ENCODE data around the gene APOM.

DNA sequence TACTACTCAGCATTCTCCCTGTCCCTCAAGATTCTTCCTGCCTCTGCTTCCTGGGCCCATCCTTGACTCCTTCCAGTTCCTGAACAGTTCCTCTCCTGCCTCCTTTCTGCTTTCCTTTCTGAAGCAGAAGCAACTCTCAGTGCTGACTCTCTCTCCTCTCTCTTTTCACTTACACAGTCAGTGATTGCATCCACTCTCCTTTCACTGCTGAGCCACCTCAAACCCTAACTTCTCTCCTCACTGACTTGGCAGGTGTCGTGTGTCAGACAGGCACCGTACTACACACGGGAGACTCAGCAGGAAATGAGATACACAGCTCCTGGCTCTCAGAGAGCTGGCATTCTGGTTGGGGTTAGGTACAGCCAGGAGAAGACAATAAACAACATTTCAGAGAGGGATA lies 41.9 kb downstream of the APOM start:
- TF ChIP-seq, protein P1, sequence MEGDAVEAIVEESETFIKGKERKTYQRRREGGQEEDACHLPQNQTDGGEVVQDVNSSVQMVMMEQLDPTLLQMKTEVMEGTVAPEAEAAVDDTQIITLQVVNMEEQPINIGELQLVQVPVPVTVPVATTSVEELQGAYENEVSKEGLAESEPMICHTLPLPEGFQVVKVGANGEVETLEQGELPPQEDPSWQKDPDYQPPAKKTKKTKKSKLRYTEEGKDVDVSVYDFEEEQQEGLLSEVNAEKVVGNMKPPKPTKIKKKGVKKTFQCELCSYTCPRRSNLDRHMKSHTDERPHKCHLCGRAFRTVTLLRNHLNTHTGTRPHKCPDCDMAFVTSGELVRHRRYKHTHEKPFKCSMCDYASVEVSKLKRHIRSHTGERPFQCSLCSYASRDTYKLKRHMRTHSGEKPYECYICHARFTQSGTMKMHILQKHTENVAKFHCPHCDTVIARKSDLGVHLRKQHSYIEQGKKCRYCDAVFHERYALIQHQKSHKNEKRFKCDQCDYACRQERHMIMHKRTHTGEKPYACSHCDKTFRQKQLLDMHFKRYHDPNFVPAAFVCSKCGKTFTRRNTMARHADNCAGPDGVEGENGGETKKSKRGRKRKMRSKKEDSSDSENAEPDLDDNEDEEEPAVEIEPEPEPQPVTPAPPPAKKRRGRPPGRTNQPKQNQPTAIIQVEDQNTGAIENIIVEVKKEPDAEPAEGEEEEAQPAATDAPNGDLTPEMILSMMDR (IDR thresholded peaks at IDR 0.05), result no peak
- TF ChIP-seq, protein P2, sequence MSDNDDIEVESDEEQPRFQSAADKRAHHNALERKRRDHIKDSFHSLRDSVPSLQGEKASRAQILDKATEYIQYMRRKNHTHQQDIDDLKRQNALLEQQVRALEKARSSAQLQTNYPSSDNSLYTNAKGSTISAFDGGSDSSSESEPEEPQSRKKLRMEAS (CRISPR knock-in tag; IDR thresholded peaks at IDR 0.05), result no peak
- TF ChIP-seq, protein P3, sequence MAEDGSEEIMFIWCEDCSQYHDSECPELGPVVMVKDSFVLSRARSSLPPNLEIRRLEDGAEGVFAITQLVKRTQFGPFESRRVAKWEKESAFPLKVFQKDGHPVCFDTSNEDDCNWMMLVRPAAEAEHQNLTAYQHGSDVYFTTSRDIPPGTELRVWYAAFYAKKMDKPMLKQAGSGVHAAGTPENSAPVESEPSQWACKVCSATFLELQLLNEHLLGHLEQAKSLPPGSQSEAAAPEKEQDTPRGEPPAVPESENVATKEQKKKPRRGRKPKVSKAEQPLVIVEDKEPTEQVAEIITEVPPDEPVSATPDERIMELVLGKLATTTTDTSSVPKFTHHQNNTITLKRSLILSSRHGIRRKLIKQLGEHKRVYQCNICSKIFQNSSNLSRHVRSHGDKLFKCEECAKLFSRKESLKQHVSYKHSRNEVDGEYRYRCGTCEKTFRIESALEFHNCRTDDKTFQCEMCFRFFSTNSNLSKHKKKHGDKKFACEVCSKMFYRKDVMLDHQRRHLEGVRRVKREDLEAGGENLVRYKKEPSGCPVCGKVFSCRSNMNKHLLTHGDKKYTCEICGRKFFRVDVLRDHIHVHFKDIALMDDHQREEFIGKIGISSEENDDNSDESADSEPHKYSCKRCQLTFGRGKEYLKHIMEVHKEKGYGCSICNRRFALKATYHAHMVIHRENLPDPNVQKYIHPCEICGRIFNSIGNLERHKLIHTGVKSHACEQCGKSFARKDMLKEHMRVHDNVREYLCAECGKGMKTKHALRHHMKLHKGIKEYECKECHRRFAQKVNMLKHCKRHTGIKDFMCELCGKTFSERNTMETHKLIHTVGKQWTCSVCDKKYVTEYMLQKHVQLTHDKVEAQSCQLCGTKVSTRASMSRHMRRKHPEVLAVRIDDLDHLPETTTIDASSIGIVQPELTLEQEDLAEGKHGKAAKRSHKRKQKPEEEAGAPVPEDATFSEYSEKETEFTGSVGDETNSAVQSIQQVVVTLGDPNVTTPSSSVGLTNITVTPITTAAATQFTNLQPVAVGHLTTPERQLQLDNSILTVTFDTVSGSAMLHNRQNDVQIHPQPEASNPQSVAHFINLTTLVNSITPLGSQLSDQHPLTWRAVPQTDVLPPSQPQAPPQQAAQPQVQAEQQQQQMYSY (CRISPR knock-in tag; IDR thresholded peaks at IDR 0.05), result no peak
- TF ChIP-seq, protein P4, sequence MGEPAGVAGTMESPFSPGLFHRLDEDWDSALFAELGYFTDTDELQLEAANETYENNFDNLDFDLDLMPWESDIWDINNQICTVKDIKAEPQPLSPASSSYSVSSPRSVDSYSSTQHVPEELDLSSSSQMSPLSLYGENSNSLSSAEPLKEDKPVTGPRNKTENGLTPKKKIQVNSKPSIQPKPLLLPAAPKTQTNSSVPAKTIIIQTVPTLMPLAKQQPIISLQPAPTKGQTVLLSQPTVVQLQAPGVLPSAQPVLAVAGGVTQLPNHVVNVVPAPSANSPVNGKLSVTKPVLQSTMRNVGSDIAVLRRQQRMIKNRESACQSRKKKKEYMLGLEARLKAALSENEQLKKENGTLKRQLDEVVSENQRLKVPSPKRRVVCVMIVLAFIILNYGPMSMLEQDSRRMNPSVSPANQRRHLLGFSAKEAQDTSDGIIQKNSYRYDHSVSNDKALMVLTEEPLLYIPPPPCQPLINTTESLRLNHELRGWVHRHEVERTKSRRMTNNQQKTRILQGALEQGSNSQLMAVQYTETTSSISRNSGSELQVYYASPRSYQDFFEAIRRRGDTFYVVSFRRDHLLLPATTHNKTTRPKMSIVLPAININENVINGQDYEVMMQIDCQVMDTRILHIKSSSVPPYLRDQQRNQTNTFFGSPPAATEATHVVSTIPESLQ (CRISPR knock-in tag; IDR thresholded peaks at IDR 0.05), result no peak
- TF ChIP-seq, protein P5, sequence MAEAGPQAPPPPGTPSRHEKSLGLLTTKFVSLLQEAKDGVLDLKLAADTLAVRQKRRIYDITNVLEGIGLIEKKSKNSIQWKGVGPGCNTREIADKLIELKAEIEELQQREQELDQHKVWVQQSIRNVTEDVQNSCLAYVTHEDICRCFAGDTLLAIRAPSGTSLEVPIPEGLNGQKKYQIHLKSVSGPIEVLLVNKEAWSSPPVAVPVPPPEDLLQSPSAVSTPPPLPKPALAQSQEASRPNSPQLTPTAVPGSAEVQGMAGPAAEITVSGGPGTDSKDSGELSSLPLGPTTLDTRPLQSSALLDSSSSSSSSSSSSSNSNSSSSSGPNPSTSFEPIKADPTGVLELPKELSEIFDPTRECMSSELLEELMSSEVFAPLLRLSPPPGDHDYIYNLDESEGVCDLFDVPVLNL (CRISPR knock-in tag; IDR thresholded peaks at IDR 0.05; ENCODE audit: borderline replicate concordance, low read depth), result no peak
- no peak for TF ChIP-seq ZNF121 (CRISPR knock-in tag; IDR thresholded peaks at IDR 0.05)
- TF ChIP-seq MLX (CRISPR knock-in tag; IDR thresholded peaks at IDR 0.05), result no peak
- no peak for TF ChIP-seq STAT6 (CRISPR knock-in tag; conservative IDR thresholded peaks at IDR 0.05; ENCODE audit: low read depth)
- no peak for TF ChIP-seq NR2C2 (CRISPR knock-in tag; IDR thresholded peaks at IDR 0.05)
- no peak for TF ChIP-seq ARID4B (CRISPR knock-in tag; IDR thresholded peaks at IDR 0.05; ENCODE audit: borderline replicate concordance)
- TF ChIP-seq ELF4 (CRISPR knock-in tag; IDR thresholded peaks at IDR 0.05; ENCODE audit: low read depth), result no peak
- no peak for TF ChIP-seq CBFB (CRISPR knock-in tag; IDR thresholded peaks at IDR 0.05; ENCODE audit: low read depth)
- TF ChIP-seq NFYB (CRISPR knock-in tag; conservative IDR thresholded peaks at IDR 0.05; ENCODE audit: low read depth), result no peak
